OCI-LY3 (cell line): ENCODE results near the gene ENOPH1.

ENCODE experiments used
- CTCF ChIP-seq: fragments of 200-600, 300-600 bp; sonication (generic); IDR thresholded peaks from 2 replicates; pipeline ENCODE4 v1.5.1; 2014; ENCODE audit warnings: antibody characterized with exemption, low read length, low read depth
- EZH2phosphoT487 ChIP-seq: fragments of 200-600 bp; shearing (Covaris generic); IDR thresholded peaks from 2 replicates; pipeline ENCODE4 v1.6.1; 2018; ENCODE audit warnings: antibody characterized with exemption, mixed run types, low read depth

- TF ChIP-seq CTCF (no peak), EZH2phosphoT487 (no peak)
Measured at GRCh38 chr4:82447886-82448285, 17.5 kb downstream of the ENOPH1 start.
